Nasal cavity respiratory epithelium epithelial cell of viscerocranial mucosa (primary cell): Measurements from ENCODE around the gene PROSER1. TPM values are rescaled to one million over a fixed set of nuclear protein-coding genes. Genes with fewer than 3 reads are reported as not detected.

Experiments used
- total RNA-seq: library from RNA; depleted of rRNA; stranded (reverse); fragments of >200 nt; gene quantifications from 2 replicates; pipeline ENCODE4 v1.2.3, GENCODE V29; 2014

Gene PROSER1
- 18.8 and 31.5 TPM in 2 replicates for total RNA-seq

DNA sequence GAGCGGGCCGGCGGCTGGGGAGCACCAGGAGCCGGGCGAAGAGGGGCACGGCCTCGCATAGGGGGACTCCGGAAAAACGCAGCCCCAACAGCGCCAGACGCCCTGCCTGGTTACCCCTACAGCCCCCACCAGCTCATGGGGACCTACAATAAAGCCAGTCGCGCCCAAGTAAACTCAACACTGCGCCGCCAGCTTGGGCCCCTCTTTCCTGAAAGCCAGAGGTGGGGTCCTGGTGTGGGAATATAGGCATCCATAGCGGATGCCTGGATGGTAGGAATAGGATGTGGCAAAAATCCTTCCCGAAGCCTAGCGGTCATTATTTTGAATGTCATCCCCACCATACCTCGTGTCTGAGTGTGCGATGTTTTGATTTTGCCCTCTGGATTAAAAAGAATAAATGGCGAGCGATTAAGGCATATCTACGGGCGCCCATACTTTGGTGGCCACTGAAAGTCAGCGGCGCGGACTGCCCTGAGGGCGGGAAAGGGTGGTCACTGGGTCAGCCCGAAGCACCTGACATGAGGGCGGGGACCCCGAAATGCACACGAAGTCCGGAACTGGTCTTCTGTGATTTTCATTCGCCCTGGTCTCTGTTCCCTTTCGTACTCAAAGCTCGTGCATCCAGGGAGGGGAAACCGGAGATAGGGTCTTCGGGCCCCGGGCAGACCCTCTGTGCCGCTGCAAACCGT is at the start of gene PROSER1, which contains the start of gene NHLRC3:
TSS of gene PROSER1 (minus strand) at position 210 of the 689 bp plus-strand sequence. CDS start 847 bp downstream, outside the sequence.
TSS of gene NHLRC3 (plus strand) at position 577 of the 689 bp plus-strand sequence. CDS start 184 bp downstream, outside the sequence.

DNA sequence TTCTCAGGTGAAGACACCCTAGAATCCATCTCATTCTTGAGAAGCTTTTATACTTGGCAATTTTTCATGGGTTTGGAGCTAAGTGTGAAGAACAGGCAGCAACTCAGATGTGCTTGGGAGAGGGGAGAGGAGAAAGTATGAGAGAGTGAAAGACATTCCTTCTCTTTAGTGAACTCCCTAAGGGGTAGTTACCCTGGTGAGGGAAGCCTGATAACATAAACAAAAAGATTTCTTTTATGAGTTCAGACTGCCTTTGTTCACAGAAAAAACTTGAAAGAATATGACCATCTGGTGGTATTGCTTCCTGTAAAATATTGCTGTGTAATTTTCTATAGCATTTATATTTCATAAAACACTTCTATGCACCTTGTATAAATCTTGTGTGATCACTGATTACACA is 47.2 kb downstream of the PROSER1 start, which contains the start of gene STOML3:
TSS of gene STOML3 (minus strand) at position 139 of the 400 bp plus-strand sequence. CDS start at position 29, 110 bp downstream.

Other genes with a start within 250 kb of the PROSER1 start
- gene STOML3, start 47.3 kb downstream of the PROSER1 start, total RNA-seq, result not detected in 2 replicates
- gene NHLRC3, start 367 bp upstream of the PROSER1 start, total RNA-seq, result 9.6 and 18.9 TPM in 2 replicates